Tibial nerve (tissue), 4 donors: ENCODE measurements around the gene OXLD1.

Source experiments
- CTCF ChIP-seq, 5 experiments: fragments of 200-600 bp in 3 of 5; fragments of 450-650 bp in 2 of 5; sonication (generic) in 3 of 5; IDR thresholded peaks; one replicate each; pipeline ENCODE4 v1.5.1; 2016 to 2019; ENCODE audit warnings: antibody characterized with exemption in 5 of 5, mild to moderate bottlenecking in 3 of 5, moderate library complexity in 2 of 5
- EP300 ChIP-seq, 2 donors: sonication (generic); formaldehyde crosslinking; IDR thresholded peaks; one replicate each; pipeline ENCODE4 v1.6.1; 2017; ENCODE audit warnings: antibody characterized with exemption in 2 of 2, mild to moderate bottlenecking in 1 of 2
- POLR2A ChIP-seq, 2 donors: fragments of 450-650 bp; IDR thresholded peaks; one replicate each; pipeline ENCODE4 v1.6.1; 2017; ENCODE audit warnings: antibody characterized with exemption in 2 of 2, mild to moderate bottlenecking in 2 of 2, moderate library complexity in 2 of 2

- TF ChIP-seq CTCF (IDR thresholded peaks at IDR 0.05): peak; percentile 10 to 74 (median 31)
- TF ChIP-seq EP300 (IDR thresholded peaks at IDR 0.05): peak; percentile 97 to 99
- TF ChIP-seq POLR2A (IDR thresholded peaks at IDR 0.05): peak; percentile 77 to 81
Measured at GRCh38 chr17:81702934-81703746, 36.7 kb upstream of the OXLD1 start, which contains the start of gene MRPL12.
